22Rv1 (cell line): ENCODE data around the gene CCDC185.

Experiments used
- ZFX ChIP-seq: fragments of 450-650 bp; IDR thresholded peaks from 2 replicates; pipeline ENCODE4 v1.6.1; 2017; ENCODE audit warnings: antibody characterized with exemption, borderline replicate concordance
- TF ChIP-seq, protein P1 (sequence below): fragments of 450-650 bp; IDR thresholded peaks from 2 replicates; pipeline ENCODE4 v1.5.1; 2017; ENCODE audit warnings: mild to moderate bottlenecking

DNA sequence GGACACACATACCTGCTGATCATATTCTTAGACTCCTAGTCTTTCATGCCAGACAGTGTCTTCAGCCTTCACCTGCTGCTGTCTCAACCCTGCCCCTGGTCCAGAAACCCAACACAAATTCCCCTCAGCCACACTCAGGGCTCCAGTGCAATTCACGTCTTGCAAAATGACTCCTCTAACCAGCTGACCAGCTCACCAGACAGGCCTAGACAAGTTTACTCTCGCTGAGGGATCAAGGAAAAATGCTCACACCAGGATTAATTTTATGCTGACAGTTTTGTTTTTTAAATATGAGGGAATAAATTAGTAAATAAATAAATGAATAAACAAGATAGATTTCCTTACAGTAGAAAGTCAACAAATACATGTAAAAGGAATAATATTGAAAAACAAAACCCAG, 28.5 kb downstream of the CCDC185 start:
- TF ChIP-seq, protein P1, sequence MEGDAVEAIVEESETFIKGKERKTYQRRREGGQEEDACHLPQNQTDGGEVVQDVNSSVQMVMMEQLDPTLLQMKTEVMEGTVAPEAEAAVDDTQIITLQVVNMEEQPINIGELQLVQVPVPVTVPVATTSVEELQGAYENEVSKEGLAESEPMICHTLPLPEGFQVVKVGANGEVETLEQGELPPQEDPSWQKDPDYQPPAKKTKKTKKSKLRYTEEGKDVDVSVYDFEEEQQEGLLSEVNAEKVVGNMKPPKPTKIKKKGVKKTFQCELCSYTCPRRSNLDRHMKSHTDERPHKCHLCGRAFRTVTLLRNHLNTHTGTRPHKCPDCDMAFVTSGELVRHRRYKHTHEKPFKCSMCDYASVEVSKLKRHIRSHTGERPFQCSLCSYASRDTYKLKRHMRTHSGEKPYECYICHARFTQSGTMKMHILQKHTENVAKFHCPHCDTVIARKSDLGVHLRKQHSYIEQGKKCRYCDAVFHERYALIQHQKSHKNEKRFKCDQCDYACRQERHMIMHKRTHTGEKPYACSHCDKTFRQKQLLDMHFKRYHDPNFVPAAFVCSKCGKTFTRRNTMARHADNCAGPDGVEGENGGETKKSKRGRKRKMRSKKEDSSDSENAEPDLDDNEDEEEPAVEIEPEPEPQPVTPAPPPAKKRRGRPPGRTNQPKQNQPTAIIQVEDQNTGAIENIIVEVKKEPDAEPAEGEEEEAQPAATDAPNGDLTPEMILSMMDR = no peak
- no peak for TF ChIP-seq ZFX
